ENCODE results near the gene PLEKHJ1. TPM values are rescaled to one million over a fixed set of nuclear protein-coding genes. Genes with fewer than 3 reads are reported as not detected.

Gene PLEKHJ1
- total and polyA plus RNA-seq, 11 donors: 44.6 to 89.7 (median 48.8) TPM

- TF ChIP-seq CTCF (IDR thresholded peaks at IDR 0.05) (peak in 3 of 12 donors; percentile 7 to 23 (median 8)), POLR2A (IDR thresholded peaks at IDR 0.05) (no peak)
- intact Hi-C loops (cut with DNase I): loop anchor here in 6 of 10 donors (5.0 to 10.0 kb wide), 4 partner anchors 74 to 163 kb away; partner anchors contain the start of gene AP3D1 (in 1 of the 6)
- DNase-seq: no peak
- Histone ChIP-seq H3K9me3 (no peaks in the 10 kb centered on the region), H3K4me1 (peaks cover 0 to 38% (median 16%) of the 10 kb centered on the region in 12 donors), H3K4me3 (no peak overlapping the region), H3K27ac (peak overlapping the region in 4 of 12 donors; percentile 24 to 37 (median 28)), H3K27me3 (no peaks in the 10 kb centered on the region), H3K36me3 (peaks cover 0 to 63% (median 55%) of the 10 kb centered on the region in 9 donors)
- ATAC-seq: no peak
- 50 to 76% (median 73%) methylated on average over 9 to 21 of the region's 21 CpGs for WGBS, 4 donors
These were observed 4.4 kb downstream of the PLEKHJ1 start for GRCh38 chr19:2231621-2232221.

GRCh38 chr19:2230807-2231533 lies 5.2 kb downstream of the PLEKHJ1 start:
- Histone ChIP-seq H3K36me3 (peaks cover 0 to 71% (median 62%) of the 10 kb centered on the region in 9 donors), H3K4me1 (peaks cover 0 to 38% (median 16%) of the 10 kb centered on the region in 12 donors), H3K9me3 (no peaks in the 10 kb centered on the region), H3K4me3 (no peak overlapping the region), H3K27ac (peak overlapping the region in 5 of 12 donors; percentile 15 to 37 (median 26)), H3K27me3 (no peaks in the 10 kb centered on the region)
- ATAC-seq (peak in 3 of 4 donors; percentile 1 to 3 (median 2)), DNase-seq (no peak)
- intact Hi-C loops (cut with DNase I): loop anchor here in 6 of 10 donors (5.0 to 10.0 kb wide), 4 partner anchors 74 to 164 kb away; partner anchors contain the start of gene AP3D1 (in 1 of the 6)
- WGBS, 4 donors: 61 to 73% (median 67%) methylated on average over 7 to 12 of the region's 12 CpGs
- TF ChIP-seq CTCF (IDR thresholded peaks at IDR 0.05): no peak
- no peak for TF ChIP-seq POLR2A (IDR thresholded peaks at IDR 0.05)

- H3K27me3 ChIP-seq: no peaks in the 10 kb centered on the region
- peaks cover 0 to 37% (median 12%) of the 10 kb centered on the region in 12 donors for H3K4me1 ChIP-seq
- no peaks in the 10 kb centered on the region for H3K9me3 ChIP-seq
- DNase-seq: no peak
- peaks cover 0 to 80% (median 70%) of the 10 kb centered on the region in 9 donors for H3K36me3 ChIP-seq
- no peak overlapping the region for H3K4me3 ChIP-seq
- intact Hi-C loops (cut with DNase I): loop anchor here in 6 of 10 donors (5.0 to 10.0 kb wide), 4 partner anchors 73 to 165 kb away; partner anchors contain the start of gene AP3D1 (in 1 of the 6)
- TF ChIP-seq POLR2A (IDR thresholded peaks at IDR 0.05) (no peak), CTCF (IDR thresholded peaks at IDR 0.05) (no peak)
- H3K27ac ChIP-seq: no peak overlapping the region
- WGBS, 4 donors: 90 to 93% (median 92%) methylated on average over 42 to 43 of the region's 43 CpGs
- ATAC-seq: no peak
These were observed 6.0 kb downstream of the PLEKHJ1 start for GRCh38 chr19:2230033-2230531.
